ENCODE data around the gene CDH4.
"Not testable (repeated sequence)": the region's sequence is repeated elsewhere in the genome, so short reads cannot be mapped to it uniquely, and the experiment has no call there.

CDH4 gene

DNA sequence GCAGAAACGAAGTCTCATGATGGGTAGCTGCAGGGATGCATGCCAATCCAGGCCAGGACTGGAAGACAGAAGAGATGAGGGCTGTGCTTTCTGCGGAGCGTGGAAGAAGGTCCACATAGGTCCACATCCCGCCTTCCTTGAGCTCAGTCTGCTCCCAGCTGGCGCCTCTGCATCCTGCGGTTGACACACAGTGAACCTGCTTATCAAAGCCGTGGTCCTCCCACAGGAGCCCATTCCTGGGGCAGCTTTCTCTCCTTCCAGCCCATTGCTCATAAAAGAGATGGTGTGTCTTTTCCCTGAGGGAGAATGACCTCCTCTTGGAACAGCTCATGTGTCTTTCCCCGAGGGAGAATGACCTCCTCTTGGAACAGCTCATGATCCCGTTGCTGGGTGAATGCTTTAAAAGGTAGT lies 225.4 kb downstream of the CDH4 start:
- FAIRE-seq, result no peak

DNA sequence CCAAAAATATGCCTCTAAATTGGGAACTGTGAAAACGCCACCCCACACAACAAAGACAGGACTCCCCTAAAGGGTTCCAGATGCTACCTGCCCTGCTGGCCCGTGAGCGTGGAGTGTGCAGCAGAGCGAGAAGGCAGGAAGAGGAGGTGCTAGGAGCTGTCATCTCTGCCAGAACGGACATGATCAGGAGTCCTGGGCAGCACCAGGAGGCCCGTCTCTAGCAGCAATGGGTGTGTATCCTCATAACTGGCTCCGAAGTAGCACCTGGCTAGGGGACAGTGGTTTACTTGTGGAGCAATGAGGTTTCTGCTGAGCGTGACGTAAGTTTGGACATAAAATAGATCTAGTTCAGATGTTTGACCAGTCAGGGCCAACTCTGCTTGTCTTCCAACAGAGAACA lies 226.0 kb downstream of the CDH4 start:
- no peak for FAIRE-seq

DNA sequence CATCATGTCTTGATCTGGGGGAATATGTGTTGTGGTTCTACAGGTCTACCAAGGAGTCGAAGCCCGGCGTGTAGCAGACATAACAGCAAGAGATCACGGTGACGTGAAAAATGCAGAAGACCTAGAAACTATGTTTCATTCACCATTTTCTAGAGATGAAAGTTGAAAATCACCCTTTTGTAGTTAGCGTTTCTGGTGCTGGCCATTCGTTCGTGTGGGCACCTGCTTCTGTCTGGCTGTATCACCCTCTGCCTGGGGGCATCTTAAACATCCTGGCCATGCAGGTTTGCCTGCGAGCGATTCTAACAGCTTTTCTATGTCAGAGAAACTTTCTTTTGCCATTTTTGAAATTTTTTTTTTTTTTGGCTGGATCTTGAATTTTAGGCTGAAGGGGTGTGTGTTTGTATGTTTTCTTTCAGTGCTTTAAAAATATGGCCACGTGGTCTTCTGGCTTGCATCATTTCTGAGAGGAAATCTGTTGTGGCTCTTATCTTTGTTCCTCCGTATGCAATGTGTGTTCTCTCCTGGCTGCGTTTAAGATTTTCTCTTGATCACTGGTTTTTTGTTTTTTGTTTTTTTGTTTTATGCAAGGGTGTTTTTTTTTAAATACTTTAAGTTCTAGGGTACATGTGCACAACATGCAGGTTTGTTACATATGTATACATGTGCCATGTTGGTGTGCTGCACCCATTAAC lies 226.7 kb downstream of the CDH4 start:
- FAIRE-seq, result no peak

DNA sequence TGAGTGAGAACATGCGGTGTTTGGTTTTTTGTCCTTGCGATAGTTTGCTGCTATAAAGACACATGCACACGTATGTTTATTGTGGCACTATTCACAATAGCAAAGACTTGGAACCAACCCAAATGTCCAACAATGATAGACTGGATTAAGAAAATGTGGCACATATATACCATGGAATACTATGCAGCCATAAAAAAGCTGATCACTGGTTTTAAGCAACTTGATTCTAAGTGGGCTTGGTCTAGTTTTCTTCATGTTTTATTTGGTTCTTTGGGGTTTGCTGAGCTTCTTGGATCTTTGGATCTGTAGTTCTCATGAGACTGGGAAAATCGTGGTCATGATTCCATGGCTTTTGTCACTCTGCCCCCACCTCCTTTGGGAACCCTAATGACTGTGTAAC lies 227.4 kb downstream of the CDH4 start:
- not testable (repeated sequence) for FAIRE-seq

DNA sequence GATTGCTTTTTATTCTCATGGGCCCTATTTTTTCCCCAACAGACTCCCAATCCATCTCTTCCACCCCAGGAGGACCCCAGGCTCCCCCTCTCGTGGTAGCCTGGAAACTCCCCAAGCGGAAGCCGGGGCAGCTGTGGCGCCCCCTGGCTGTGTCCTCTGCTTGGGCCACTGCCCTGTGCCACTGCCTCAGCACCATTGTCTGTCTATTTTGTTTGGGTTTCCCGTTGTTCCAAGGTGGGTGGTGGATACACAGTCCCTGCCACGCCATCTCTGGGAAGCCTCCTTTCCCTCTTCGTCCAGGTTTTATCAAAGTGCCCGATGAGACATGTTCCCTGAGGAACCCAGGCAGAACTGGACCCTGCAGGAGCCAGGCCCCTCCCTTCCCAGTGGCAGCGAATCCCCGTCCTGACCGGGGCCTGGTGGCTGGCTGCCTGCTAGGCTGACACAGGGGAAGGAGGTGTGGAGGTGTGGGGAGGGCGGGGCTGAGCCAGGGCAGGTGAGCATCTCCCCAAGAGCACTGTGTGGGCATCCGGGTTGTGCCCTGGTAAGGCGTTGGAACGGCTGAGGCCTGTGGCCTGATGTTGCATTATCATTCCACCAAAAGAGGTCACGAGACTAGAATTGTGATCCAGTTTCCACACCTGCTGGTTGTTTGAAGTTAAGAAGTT lies 228.2 kb downstream of the CDH4 start:
- no peak for FAIRE-seq

DNA sequence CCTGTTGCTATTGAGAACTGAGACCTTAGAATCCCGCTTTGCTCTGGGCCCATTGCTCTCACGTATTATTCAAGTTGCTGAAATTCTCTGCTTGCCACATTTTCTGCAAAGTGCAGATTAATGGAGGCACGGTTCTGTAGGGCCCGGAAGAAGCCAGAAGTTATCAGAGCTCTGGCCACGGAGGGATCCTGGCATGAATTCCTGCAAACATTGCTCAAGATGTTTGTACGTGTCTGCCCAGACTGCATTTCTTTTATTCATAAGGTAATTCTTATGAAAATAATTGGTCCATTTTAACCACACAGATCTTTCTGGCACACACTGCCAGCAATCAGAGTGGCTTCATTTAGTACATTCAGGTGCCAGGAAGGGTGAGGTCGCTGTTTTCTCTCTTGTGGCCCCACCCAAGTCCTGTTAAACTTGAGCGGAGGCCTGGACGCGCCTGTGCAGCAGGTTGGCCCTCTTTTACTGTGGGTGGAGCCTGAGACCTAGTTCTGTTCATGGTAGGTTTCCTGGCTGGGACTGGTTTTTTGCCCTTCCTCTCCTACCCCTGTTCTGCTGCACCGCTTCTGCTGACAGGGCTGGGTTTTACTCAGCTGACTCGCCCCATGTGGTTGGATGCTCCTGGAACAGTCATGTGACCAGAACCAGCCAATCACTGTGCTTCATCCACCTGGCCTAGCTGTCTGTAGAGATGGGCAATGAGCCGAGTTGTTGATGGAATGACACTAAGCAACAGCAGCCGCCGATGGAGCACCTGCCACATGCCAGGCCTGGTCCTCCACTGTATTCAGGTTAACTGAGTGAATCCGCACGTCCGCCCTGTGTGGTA lies 230.2 kb downstream of the CDH4 start:
- FAIRE-seq, result no peak

DNA sequence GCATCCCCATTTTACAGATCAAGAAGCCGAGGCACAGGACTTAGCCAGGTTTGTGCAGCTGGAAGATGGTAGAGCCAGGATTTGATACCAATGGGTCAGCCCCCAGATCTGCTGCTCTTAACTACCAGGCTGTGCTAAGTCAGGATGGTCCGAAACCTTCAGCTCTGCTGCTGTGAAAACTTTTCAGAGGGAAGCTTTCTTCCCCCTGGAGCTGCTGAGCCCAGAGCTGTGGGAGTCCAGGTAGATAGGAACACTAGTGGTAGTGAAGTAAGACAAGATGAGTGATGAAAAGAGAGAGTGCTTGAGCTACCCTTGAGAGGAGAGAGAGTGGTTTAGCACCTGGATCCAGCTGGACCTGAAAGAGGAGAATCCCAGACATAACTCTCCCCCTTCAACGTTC lies 230.8 kb downstream of the CDH4 start:
- no peak for FAIRE-seq

DNA sequence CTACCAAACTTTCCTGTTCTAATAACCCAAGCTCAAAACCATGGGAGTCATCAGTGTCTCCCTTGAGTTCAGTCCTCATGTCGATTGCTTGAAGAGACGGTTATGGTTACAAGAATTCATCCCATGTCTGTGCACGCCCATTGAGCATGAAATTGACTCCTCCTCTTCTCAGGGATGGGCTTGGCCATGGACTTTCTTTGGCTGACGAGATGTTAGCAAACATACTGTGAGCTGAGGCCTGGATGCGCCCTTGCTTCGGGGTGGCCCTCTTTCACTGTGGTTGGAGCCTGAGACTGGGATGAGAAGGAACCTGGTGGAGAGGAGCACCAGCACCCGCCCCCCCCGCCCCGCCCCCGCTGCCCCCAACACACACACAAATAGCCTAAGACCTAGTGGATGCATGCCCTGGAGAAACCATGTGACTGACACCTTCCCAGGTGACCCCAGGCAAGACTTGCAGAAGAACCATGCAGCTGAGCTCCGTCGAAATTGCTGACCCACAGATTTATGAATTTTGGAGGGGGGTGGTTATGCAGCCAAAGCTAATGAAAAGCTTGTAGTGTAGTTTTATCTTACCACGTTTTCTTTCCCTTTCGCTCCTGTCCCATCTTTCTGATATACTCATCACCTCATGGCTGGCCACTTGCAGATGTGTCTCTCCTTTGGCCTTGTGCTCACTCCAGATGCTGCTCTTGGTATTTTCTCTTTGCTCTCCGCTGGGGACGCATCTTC lies 231.4 kb downstream of the CDH4 start:
- FAIRE-seq, result no peak

DNA sequence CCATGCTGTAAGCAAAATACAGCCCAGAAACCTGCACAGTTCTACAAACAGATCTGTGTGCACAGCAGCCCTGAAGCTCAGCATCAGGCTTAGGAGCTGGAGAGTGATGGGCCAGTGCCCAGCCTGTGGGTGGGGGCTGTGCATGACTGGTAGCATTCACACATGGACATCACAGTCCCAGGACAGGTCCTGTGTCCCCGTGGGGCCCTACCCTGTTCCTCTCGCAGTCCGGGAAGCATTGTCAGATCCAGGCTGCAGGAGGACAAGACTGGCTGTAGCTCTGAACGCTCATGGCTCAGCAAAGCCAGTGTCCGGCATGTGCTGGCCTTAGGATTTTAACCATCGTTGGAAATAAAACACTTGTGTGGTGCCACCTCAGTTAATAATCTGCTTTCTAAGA lies 234.1 kb downstream of the CDH4 start:
- FAIRE-seq, result no peak

DNA sequence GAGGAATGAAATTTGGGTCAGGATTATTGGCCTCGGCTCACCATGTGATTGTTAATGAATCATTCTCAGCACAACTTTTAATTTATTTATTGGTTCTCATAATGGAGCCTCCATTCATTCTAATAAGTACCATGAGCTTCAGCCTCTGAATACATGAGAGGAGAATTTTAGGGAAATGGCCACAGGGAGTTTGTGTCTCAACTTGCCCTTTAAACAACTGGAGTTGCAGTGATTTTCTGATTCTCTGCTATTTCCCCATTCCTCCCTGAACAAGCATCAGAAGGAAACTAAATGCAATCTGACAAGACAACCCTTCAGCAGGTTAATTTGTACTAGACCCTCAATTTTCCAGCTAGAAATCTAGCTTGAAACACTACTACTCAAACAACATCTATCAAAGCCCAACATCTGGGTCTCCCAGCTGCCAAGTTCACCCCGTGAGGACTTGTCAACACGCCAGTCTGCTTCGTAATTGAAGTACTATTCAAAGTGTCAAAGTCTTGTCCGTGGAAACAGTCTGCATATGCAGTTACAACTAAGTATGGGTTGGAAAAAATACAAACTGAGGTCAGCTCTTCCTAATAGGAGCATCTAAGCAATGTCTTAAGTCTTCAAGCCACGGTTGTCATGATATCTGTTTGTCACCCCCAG lies 235.4 kb downstream of the CDH4 start:
- no peak for FAIRE-seq

DNA sequence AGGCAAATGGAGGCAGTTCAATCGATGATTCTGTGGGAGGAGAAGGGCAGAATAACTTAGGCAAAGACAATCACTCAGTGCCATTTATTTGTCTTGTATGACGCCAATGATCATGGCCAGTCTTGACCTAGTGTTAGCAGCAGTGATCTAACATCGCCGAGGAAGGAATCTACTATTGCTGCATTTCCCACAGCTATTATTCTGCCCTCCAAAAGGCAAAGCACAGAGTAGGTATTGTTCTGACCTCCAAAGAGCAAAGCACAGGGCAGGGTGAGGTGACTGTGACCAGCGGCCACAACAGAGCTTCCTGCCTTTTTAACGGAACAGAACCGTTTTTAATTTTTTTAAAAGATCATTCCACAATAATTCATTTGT lies 235.9 kb downstream of the CDH4 start:
- FAIRE-seq, result no peak

DNA sequence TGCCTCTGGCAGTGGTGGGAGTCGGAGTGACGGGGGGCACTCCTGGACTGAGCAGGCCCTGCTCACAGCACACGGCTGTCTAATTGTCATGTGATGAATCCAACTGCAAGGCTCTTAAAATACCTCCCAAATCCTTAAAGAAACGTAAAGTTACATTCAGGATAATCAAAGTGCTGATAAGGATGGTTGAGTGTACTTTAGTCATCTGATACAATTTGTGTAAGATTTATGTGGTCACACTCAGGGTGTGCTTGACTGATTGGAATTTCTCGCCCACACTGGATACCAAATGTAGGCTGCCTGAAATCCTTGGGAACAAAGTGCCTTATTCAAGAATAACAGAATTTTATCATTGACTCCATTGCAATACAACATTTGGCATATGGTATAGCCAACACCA lies 238.7 kb downstream of the CDH4 start:
- FAIRE-seq, result no peak

DNA sequence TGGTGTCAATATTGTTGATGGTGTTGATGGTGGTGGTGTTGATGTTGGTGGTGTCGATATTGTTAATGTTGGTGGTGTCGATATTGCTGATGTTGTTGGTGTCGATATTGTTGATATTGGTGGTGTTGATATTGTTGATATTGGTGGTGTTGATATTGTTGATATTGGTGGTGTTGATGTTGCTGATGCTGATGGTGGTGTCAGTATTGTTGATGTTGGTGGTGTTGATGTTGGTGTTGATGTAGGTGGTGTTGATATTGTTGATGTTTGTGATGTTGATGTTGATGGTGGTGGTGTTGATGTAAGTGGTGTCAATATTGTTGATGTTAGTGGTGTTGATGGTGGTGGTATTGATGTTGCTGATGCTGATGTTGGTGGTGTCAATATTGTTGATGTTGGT lies 240.0 kb downstream of the CDH4 start:
- FAIRE-seq, result no peak

DNA sequence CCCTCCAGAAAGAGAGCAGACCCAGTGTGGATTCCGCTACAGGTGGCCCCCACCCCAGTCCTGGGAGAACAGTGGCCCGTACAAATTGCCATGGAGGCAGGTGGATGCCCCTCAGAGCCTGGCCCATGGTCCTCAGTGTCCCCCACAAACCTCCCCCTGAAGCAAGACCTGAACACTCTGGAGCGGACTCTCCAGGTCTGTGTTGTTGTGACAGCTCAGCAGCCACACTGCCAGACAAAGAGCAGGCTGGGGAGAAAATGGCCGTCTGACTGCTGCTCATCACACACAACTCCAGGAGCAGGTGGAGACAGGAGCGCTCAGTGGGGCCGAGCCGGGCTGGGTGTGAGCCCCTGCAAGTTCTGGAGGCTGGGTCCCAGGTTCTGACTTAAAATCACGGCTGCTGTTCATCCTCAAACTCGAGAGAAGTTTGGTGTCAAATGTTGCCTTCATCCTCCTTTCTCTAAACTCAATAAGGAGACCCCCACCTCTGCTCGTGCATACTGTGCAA lies 241.8 kb downstream of the CDH4 start:
- FAIRE-seq, result no peak

DNA sequence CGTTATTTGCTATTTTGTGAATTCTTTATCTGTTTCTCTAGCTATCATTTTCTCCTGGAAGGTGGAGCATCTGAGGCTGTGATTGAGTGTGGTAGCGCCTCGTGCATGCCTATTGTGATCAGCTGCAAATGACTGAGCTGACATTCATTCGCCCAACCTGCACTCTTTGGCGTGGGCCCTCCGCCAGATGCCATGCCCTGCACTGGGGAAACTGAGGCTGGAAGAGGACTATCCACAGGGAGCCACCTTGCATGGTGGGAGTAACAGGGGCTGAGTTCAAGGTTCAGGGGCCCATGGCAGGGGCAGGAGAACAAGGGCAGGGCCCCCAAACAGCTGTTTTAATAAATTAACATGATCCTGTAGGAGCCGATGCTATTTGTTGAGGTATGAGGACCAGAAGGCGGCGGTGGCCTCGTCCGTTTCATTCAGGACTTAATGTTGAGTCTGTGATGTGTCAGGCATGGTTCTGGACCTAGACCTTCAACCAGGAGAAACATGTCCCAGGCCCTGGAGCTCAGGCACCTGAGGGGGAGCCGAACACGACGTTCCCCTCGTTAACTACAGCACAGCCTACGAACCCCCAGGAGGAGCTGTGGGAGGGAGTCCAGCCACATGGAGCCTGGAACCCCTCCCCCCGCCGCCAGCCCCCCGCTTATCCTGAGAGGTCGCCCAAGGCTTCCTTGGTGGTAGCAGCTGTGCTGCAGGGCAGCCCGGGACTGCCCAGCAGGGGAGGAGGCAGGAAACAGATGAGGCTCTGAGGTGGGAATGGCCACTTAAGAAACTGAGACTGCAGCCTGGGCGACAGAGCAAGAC lies 242.9 kb downstream of the CDH4 start:
- no peak for FAIRE-seq

DNA sequence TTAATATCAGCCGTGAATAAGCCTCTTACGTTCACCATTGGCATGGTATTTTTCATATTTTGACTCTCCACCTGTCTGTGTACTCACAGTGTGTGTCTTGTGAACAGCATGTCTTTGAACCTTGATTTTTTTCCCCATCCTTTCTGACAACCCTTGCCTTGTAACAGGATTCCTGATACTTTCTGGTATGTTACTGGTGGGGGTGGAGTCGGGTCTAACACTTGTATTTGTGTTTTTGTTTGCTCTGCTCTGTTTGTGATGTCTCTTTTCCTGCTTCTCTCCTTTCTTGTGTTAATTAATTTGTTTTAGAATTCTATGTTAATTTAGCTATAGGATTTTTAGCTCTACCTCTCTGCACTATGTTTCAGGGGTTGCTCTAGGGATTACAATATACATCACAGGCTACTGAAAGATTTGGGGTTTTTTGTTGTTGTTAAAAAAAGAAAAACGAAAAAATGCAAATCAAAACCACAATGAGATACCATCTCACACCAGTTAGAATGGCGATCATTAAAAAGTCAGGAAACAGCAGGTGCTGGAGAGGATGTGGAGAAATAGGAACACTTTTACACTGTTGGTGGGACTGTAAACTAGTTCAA lies 245.1 kb downstream of the CDH4 start:
- FAIRE-seq, result no peak

DNA sequence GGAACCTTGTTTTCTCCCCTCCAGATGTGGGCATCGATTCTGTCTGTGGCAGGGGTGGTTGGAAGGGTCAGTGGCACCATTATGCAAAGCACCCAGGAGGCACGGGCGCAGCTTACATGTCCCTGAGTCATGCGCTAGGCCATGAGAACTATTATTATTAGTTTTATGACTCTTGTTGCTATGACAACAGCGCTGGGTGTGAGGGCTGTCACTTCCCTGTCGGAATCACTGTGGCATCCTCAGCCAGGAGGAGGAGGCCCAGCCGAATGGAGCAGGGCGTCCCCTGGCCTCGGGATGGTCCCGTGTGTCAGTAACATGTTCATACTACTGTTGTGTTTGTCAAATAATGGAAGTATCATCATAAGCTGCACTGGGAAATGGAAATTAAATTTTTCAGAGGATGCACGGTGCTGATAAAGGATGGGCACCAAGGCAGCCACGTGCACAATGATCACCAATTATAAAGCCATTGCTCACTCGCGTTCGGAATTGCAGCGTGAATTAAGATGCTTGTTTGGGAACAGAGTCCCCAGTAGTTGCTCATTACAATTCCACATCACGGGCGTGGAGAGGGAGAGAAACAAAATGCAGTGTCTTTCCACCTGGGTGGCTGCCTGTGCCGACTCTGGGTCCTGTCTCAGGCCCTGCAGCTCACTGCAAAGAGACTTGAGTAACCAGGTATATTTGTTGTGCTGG lies 247.9 kb downstream of the CDH4 start:
- FAIRE-seq, result no peak

DNA sequence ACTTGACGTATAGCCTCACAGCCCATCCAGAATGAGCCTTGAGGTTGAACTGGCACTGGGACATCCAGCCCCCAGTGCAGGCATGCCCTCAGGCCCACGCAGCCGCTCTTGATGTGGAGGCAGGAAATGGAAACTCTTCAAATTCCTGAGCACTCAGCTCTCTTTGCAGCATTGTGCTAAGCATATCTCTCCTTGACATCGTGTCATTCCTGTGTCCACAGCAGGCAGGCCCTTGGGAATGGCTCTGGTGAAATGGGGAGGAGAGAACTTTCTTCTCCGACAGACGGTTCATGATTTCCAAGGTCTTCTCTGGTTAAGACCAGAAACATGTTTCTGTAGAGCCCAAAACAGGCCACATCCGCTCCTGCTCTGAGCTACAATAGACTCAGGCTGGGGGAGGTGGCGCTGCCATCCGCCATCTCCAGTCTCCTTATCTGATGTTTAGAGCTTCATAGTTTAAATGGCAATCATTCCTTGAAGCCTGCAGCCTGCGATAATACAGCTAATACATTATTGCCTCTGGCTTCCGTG lies 248.8 kb downstream of the CDH4 start:
- no peak for FAIRE-seq

DNA sequence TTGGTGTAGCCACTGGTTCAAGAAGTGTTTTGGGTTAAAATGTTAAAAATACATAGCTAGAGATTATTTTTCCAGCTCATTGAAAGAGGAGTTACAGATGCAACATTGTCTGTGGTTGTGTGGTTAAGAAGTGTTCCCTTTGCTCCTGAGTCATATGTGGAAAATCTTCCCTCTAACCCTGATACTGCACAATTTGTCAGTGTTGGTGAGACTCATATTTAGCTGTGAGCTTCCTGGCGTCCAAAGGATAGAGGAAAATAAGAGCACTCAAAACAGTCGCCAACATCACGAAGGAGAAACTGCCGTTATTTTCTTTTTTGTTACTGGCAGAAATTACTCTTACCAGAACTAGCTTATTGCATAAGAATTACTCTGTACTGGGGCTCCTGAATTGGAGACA lies 250.4 kb downstream of the CDH4 start:
- FAIRE-seq, result no peak

DNA sequence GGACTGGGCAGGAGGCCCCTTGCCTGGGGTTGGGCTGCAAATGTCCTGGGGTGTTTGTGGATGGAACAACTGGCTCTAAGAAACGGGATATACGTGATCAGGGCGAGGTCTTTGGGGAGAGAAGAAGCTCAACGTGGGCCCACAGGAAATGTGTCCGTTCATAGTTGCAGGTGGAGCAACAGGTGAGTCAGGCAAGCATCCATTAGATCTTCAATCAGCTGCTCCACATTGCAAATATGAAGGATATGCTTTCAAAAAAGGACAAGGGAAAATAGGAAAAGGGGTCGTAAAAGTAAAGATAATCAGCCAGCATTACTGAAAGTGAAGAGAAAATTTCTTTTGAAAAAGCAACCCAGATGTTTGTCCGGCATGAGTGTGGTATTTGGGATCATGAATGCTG lies 251.0 kb downstream of the CDH4 start:
- no peak for FAIRE-seq
